Lung (tissue), 12 donors: ENCODE measurements around the gene DBN1. TPM values are rescaled to one million over a fixed set of nuclear protein-coding genes. Genes with fewer than 3 reads are reported as not detected.
"Not testable (repeated sequence)": the region's sequence is repeated elsewhere in the genome, so short reads cannot be mapped to it uniquely, and the experiment has no call there.

ENCODE experiments used
- ATAC-seq: fragments of 200-7000 bp; cut with Tn5 transposase; one replicate; pipeline ENCODE4 v1.9.1; 2020; ENCODE audit warnings: moderate number of reproducible peaks; ENCODE audit not compliant: insufficient read depth, low FRiP score
- DNase-seq, 3 donors: peaks; one replicate each; pipeline ENCODE4 v3.0.0-alpha.2; 2013 to 2017
- H3K27ac ChIP-seq, 2 donors: one replicate each; pipeline ENCODE4 v1.5.1; 2013; ENCODE audit warnings: mild to moderate bottlenecking in 2 of 2, moderate library complexity in 2 of 2, control low read depth in 1 of 2, inconsistent platforms in 1 of 2, low read depth in 1 of 2, low read length in 1 of 2
- H3K27me3 ChIP-seq, 3 donors: one replicate each; pipeline ENCODE4 v1.5.1; 2013; ENCODE audit warnings: low read length in 2 of 3; ENCODE audit not compliant: control insufficient read depth in 3 of 3, insufficient read depth in 3 of 3
- H3K36me3 ChIP-seq, 4 donors: one replicate each; pipeline ENCODE4 v1.5.1; 2013; ENCODE audit warnings: low read length in 4 of 4, mild to moderate bottlenecking in 1 of 4, moderate library complexity in 1 of 4; ENCODE audit not compliant: control insufficient read depth in 4 of 4, insufficient read depth in 4 of 4
- H3K4me1 ChIP-seq, 5 donors: one replicate each; pipeline ENCODE4 v1.5.1; 2013; ENCODE audit warnings: low read length in 5 of 5, mild to moderate bottlenecking in 2 of 5, moderate library complexity in 1 of 5; ENCODE audit not compliant: control insufficient read depth in 5 of 5, insufficient read depth in 5 of 5
- H3K4me3 ChIP-seq: one replicate; pipeline ENCODE4 v1.5.1; 2013; ENCODE audit warnings: mild to moderate bottlenecking, control low read depth, moderate library complexity
- H3K9ac ChIP-seq, 2 donors: one replicate each; pipeline ENCODE4 v1.5.1; 2013; ENCODE audit warnings: low read length in 2 of 2, control low read depth in 1 of 2; ENCODE audit not compliant: insufficient read depth in 1 of 2
- H3K9me3 ChIP-seq, 4 donors: one replicate each; pipeline ENCODE4 v1.5.1; 2013; ENCODE audit warnings: low read length in 3 of 4, mild to moderate bottlenecking in 1 of 4, moderate library complexity in 1 of 4; ENCODE audit not compliant: control insufficient read depth in 4 of 4, insufficient read depth in 3 of 4
- CTCF ChIP-seq: IDR thresholded peaks from 2 replicates; pipeline ENCODE4 v1.5.1; 2012; ENCODE audit warnings: mild to moderate bottlenecking; ENCODE audit errors: control extremely low read depth, extremely low read depth
- WGBS, 2 donors: extraction: QIAGEN DNeasy Blood & Tissue Kit; methylation state at CpG; one replicate each; pipeline ENCODE4 v1.1.7; 2013; 5-methylcytosine and 5-hydroxymethylcytosine counted together
- polyA plus RNA-seq, 2 donors: library from polyadenylated mRNA; stranded (reverse); fragments of 200-250 nt; gene quantifications; one replicate each; pipeline ENCODE4 v1.2.1, GENCODE V29; 2013
- total RNA-seq, 2 donors: library from RNA; depleted of rRNA in 1 of 2; stranded (reverse); fragments of >200 nt in 1 of 2; gene quantifications; one replicate each; pipeline ENCODE4 v1.2.1, GENCODE V29; 2014 to 2021
- donor health status: control.
- donor health status: control.
- donor health status: Bipolar disorder and iron deficiency.
- donor health status: healthy.
- donor health status: DM: yes; HTN: yes; CAD: no.

Gene DBN1
- total and polyA plus RNA-seq, 4 donors, result 18.7 to 38.3 (median 30.3) TPM

- no peak for TF ChIP-seq CTCF
- Histone ChIP-seq H3K36me3 (peaks cover 5 to 54% (median 33%) of the 10 kb centered on the region in 4 donors), H3K27me3 (no peaks in the 10 kb centered on the region), H3K27ac (no peak overlapping the region), H3K9ac (no peak overlapping the region), H3K9me3 (peaks cover 0 to 3% (median 0%) of the 10 kb centered on the region in 4 donors), H3K4me3 (no peak overlapping the region), H3K4me1 (peaks cover 0 to 12% (median 8%) of the 10 kb centered on the region in 5 donors)
- DNase-seq (no peak), ATAC-seq (no peak)
- WGBS, 2 donors, result 82 to 85% methylated on average over 24 to 26 of the region's 26 CpGs
These were observed 15.8 kb upstream of the DBN1 start for GRCh38 chr5:177489119-177489716.

- peaks cover 0 to 3% (median 0%) of the 10 kb centered on the region in 4 donors for H3K9me3 ChIP-seq
- H3K4me1 ChIP-seq, result peaks cover 0 to 6% (median 0%) of the 10 kb centered on the region in 5 donors
- no peaks in the 10 kb centered on the region for H3K27me3 ChIP-seq
- no peak for TF ChIP-seq CTCF
- H3K4me3 ChIP-seq, result no peak overlapping the region
- H3K27ac ChIP-seq, result no peak overlapping the region
- H3K9ac ChIP-seq, result no peak overlapping the region
- no peak for DNase-seq
- no peak for ATAC-seq
- H3K36me3 ChIP-seq, result peaks cover 5 to 57% (median 34%) of the 10 kb centered on the region in 4 donors
- WGBS, 2 donors, result 90 to 93% methylated on average over 15 of the region's 15 CpGs
These were observed 14.5 kb upstream of the DBN1 start for GRCh38 chr5:177487975-177488374.

- Histone ChIP-seq H3K9ac (no peak overlapping the region), H3K9me3 (peaks cover 0 to 3% (median 0%) of the 10 kb centered on the region in 4 donors), H3K4me3 (no peak overlapping the region), H3K27ac (no peak overlapping the region), H3K4me1 (no peaks in the 10 kb centered on the region), H3K36me3 (peaks cover 2 to 61% (median 33%) of the 10 kb centered on the region in 4 donors), H3K27me3 (no peaks in the 10 kb centered on the region)
- WGBS, 2 donors, result 93 to 94% methylated on average over 8 of the region's 8 CpGs
- no peak for ATAC-seq
- DNase-seq, result no peak
- no peak for TF ChIP-seq CTCF
These were observed 13.7 kb upstream of the DBN1 start for GRCh38 chr5:177487144-177487543.

- no peak for DNase-seq
- Histone ChIP-seq H3K27ac (no peak overlapping the region), H3K36me3 (peaks cover 0 to 66% (median 31%) of the 10 kb centered on the region in 4 donors), H3K27me3 (no peaks in the 10 kb centered on the region), H3K4me3 (no peak overlapping the region), H3K9me3 (peaks cover 0 to 3% (median 0%) of the 10 kb centered on the region in 4 donors), H3K9ac (no peak overlapping the region), H3K4me1 (no peaks in the 10 kb centered on the region)
- 96 to 99% methylated on average over 3 of the region's 3 CpGs for WGBS, 2 donors
- ATAC-seq, result no peak
- no peak for TF ChIP-seq CTCF
These were observed 12.8 kb upstream of the DBN1 start for GRCh38 chr5:177486256-177486655.

GRCh38 chr5:177485753-177486152 lies 12.3 kb upstream of the DBN1 start:
- not testable (repeated sequence) for ATAC-seq, H3K9me3 ChIP-seq, DNase-seq, H3K27me3 ChIP-seq, H3K9ac ChIP-seq, H3K4me3 ChIP-seq, H3K4me1 ChIP-seq, H3K27ac ChIP-seq
- peaks cover 0 to 62% (median 29%) of the 10 kb centered on the region in 4 donors for H3K36me3 ChIP-seq
- WGBS, 2 donors, result 95 to 98% methylated on average over 3 of the region's 3 CpGs
